Activated CD4-positive, alpha-beta T cell treated with anti-CD3 and anti-CD28 coated beads, Interleukin-2, amount 10 ng/mL, durations not matched to agents 7 days and 5 days (primary cell): ENCODE measurements around the gene CNTNAP2. TPM values are rescaled to one million over a fixed set of nuclear protein-coding genes. Genes with fewer than 3 reads are reported as not detected.

Experiments
- CTCF ChIA-PET: fragments of 350-600 bp; sonication (Branson Sonifier 250); formaldehyde crosslinking; loops from one replicate; lab custom pipeline; 2021; ENCODE audit warnings: antibody characterized with exemption; lab: Charles Lee
- POLR2A ChIA-PET: fragments of 350-600 bp; sonication (Branson Sonifier 250); formaldehyde crosslinking; loops from one replicate; lab custom pipeline; 2021; ENCODE audit warnings: antibody characterized with exemption; lab: Charles Lee
- DNase-seq: peaks from one replicate; pipeline ENCODE4 v3.0.0-alpha.2; 2020
- H3K27ac Mint-ChIP-seq: one replicate; pipeline ENCODE4 v1.8.0; 2021; ENCODE audit warnings: mild to moderate bottlenecking, moderate library complexity, mixed read lengths
- H3K27me3 Mint-ChIP-seq: one replicate; pipeline ENCODE4 v1.8.0; 2021; ENCODE audit warnings: mixed read lengths
- H3K36me3 Mint-ChIP-seq: one replicate; pipeline ENCODE4 v1.8.0; 2021; ENCODE audit warnings: low read depth, mixed read lengths
- H3K4me1 Mint-ChIP-seq: one replicate; pipeline ENCODE4 v1.8.0; 2021; ENCODE audit warnings: mixed read lengths
- H3K4me3 Mint-ChIP-seq: one replicate; pipeline ENCODE4 v1.8.0; 2021; ENCODE audit warnings: mild to moderate bottlenecking, moderate library complexity, mixed read lengths
- H3K9me3 Mint-ChIP-seq: one replicate; pipeline ENCODE4 v1.8.0; 2021; ENCODE audit warnings: mixed read lengths
- total RNA-seq, 2 experiments: library from RNA; stranded (reverse); gene quantifications; one replicate each; pipeline ENCODE4 v1.2.3, GENCODE V29; 2021

CNTNAP2 gene
- total RNA-seq, 2 experiments from 2014 or later = not detected

DNA sequence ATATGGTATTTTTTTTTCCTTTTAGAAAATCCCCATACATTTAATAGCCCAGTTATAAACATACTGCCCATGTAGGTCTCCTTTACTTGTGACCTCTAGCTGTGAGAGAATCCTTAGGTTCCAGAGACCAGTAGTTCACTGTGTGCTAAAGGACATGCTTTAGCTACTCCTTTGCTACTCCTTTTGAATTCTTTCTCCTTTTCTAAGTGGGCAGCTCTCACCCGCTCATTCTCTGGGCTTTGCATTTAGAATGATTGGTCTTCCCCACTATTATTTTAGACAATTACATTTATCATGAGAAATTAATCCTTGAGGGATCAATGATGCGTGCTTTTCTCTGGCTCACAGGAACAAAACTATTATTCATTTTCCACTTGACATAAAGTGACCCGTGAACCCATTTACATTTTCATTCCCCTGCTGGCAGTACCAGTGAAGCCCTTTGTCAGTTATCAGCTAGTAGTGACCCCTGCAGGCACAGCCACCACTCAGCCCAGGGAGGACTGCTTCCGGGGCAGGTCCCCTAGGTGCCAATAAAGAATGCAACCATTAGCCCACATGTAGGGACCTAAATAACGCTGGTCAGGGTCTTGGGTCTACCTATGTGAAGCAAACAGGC, 844.3 kb downstream of the CNTNAP2 start:
- CTCF ChIA-PET = no interaction called here
- Mint-ChIP-seq H3K4me1 (no peaks in the 10 kb centered on the region), H3K4me3 (no peak overlapping the region), H3K27me3 (no peaks in the 10 kb centered on the region), H3K36me3 (no peaks in the 10 kb centered on the region), H3K9me3 (peaks cover 3% of the 10 kb centered on the region), H3K27ac (no peak overlapping the region)
- POLR2A ChIA-PET = no interaction called here
- no peak for DNase-seq

DNA sequence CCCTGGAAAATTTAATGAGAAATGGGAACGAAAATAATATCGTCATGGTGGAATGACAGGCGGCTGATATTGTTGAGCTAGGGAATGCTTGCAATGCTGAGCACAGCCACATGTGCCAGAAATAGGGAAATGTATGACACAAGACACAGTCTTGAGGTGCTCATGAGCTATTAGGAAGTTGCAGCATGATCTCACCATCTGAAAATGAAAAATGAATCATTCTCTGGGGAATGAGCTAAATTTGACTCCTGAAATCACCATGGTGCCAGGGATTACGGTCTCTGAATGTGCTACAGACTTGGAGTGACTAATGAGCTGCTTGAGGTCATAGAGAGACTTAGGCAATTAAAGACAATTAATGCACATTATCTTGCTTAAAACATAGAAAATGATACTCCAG, 845.0 kb downstream of the CNTNAP2 start:
- Mint-ChIP-seq H3K27me3 (no peaks in the 10 kb centered on the region), H3K9me3 (peaks cover 3% of the 10 kb centered on the region), H3K27ac (no peak overlapping the region), H3K4me3 (no peak overlapping the region), H3K4me1 (no peaks in the 10 kb centered on the region), H3K36me3 (no peaks in the 10 kb centered on the region)
- ChIA-PET POLR2A (no interaction called here), CTCF (no interaction called here)
- no peak for DNase-seq

DNA sequence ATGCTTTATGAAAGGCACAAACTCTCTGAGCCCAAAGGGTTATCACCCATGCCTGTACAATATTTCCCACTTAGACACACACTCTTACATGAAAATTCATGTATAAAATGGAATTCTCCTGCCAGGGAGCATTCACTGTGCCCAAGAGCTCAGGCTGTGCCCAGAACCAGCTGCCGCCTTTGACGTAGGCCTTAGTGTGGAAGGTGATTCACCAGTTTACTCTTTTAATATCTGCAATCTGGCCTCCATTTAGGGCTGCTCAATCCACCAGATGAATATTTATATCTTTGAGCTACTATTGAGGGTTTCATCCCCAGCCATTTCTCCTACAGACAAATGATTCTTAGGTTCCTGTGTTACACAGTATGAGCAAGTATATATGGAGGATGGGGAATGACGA, 849.7 kb downstream of the CNTNAP2 start:
- Mint-ChIP-seq H3K27ac (no peak overlapping the region), H3K27me3 (no peaks in the 10 kb centered on the region), H3K4me3 (no peak overlapping the region), H3K4me1 (no peaks in the 10 kb centered on the region), H3K36me3 (no peaks in the 10 kb centered on the region), H3K9me3 (peaks cover 7% of the 10 kb centered on the region)
- POLR2A ChIA-PET = no interaction called here
- no peak for DNase-seq
- CTCF ChIA-PET = interaction anchor here (1.3 kb wide), 1 partner anchor 10 kb away, joined by 3 read pairs; no protein-coding TSS in a partner anchor

DNA sequence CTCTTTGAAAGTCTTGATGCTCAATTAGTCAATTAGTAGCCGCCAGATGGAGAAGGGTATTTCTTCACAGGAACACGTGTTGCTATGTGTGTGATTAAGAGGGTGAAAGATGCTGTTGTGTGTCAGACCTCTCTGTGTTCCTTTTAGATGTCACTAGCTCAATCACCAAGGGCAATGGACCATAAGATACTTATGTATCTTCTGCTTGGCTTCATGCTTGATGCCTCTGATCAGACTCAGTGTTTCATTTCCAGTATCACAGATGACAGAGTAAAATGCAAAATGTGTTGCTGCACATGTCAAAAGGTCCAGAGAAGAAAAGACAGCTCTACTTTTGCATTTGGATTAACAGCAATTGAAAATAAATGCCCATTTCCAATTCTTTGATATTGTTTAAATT, 865.9 kb downstream of the CNTNAP2 start:
- H3K9me3 Mint-ChIP-seq = peaks cover 9% of the 10 kb centered on the region
- no peak overlapping the region for H3K27ac Mint-ChIP-seq
- H3K4me1 Mint-ChIP-seq = no peaks in the 10 kb centered on the region
- no peak for DNase-seq
- H3K27me3 Mint-ChIP-seq = no peaks in the 10 kb centered on the region
- no peaks in the 10 kb centered on the region for H3K36me3 Mint-ChIP-seq
- ChIA-PET POLR2A (no interaction called here), CTCF (interaction anchor here (0.6 kb wide), 1 partner anchor 940 kb away, joined by 4 read pairs; no protein-coding TSS in a partner anchor)
- no peak overlapping the region for H3K4me3 Mint-ChIP-seq

DNA sequence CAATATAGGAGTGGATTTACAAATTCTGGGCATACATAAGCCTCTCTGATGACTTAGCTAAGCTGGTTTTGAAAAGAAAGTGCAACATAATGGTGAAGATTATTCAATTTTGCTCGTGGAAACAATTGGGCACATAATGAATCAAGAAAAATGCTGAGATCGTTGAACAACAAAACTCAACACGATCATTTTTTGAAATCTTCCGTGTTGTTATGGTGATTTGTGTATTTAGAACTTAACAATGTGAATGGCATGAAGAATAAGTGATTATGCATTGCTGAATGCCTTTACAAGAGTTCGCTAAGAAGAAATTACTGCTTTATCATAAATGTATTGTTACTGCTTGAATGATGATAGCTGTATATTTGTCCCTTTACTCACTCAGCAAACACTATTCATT, 875.0 kb downstream of the CNTNAP2 start:
- POLR2A ChIA-PET = no interaction called here
- H3K4me3 Mint-ChIP-seq = no peak overlapping the region
- peaks cover under 1% of the 10 kb centered on the region for H3K9me3 Mint-ChIP-seq
- no peaks in the 10 kb centered on the region for H3K27me3 Mint-ChIP-seq
- CTCF ChIA-PET = no interaction called here
- no peaks in the 10 kb centered on the region for H3K36me3 Mint-ChIP-seq
- no peak for DNase-seq
- H3K27ac Mint-ChIP-seq = no peak overlapping the region
- H3K4me1 Mint-ChIP-seq = no peaks in the 10 kb centered on the region

DNA sequence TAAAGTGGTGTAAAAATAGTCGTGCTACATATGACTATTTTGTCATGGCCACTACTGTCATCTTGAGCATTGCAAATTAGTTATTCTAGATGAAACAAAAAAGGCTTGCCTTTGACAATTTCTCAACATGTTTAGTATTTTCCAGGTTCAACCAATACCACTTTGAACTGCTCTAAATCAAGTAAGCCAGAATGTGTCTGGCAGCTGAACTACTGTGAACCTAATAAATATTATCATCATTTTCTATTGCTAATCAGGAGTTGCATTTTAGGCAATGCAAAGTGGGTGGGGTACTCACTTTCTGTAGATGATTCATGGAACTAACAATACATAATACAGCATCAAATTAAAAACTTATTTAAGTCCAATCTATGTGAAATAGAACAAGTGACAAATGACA, 877.2 kb downstream of the CNTNAP2 start:
- POLR2A ChIA-PET = no interaction called here

DNA sequence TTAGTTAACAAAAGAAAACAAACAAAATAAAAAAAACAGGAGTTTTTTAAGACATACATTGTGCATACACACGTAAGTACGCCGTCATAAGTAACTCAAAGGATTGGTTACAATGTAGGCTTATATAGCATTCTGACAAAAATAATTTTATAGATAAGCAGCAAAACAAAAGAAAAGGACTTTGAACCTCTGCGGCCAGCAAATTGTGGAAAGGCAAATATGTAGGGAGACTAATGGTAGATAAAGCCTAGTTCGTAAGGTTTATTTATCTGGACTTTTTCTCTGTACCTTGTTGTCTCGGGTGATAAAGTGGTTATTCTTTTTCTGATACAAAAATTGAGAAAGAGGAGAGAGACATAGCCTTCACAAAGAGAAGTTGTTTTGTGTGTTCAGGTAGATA, 891.9 kb downstream of the CNTNAP2 start:
- DNase-seq = no peak
- Mint-ChIP-seq H3K4me3 (no peak overlapping the region), H3K27me3 (no peaks in the 10 kb centered on the region), H3K4me1 (no peaks in the 10 kb centered on the region), H3K36me3 (no peaks in the 10 kb centered on the region), H3K9me3 (no peaks in the 10 kb centered on the region), H3K27ac (no peak overlapping the region)
- CTCF ChIA-PET = no interaction called here
- POLR2A ChIA-PET = no interaction called here

More for the DNA sequence above, 877.2 kb downstream of the CNTNAP2 start:
- CTCF ChIA-PET = no interaction called here
- H3K36me3 Mint-ChIP-seq = no peaks in the 10 kb centered on the region
- no peaks in the 10 kb centered on the region for H3K27me3 Mint-ChIP-seq
- H3K4me1 Mint-ChIP-seq = no peaks in the 10 kb centered on the region
- H3K9me3 Mint-ChIP-seq = peaks cover 4% of the 10 kb centered on the region
- DNase-seq = no peak
- no peak overlapping the region for H3K27ac Mint-ChIP-seq
- H3K4me3 Mint-ChIP-seq = no peak overlapping the region

DNA sequence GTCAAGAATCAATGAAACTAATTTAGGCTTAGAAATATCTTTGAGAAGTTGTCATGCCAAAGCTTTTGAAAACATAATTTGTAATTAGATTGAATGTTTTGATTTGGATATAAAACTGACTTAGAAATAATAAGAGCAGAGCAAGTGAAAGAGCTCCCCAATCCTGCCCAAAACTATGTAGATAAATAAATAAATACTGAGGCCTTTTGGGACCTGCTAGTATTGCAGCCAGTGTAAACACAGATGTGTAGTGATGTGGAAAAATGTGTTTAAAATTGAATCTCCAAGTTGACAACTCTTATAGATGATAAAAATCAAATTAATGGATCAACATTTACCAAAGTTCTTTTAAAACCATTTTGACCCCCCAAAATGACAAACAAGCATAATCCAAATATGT, 896.1 kb downstream of the CNTNAP2 start:
- Mint-ChIP-seq H3K4me1 (no peaks in the 10 kb centered on the region), H3K9me3 (no peaks in the 10 kb centered on the region), H3K36me3 (no peaks in the 10 kb centered on the region), H3K4me3 (no peak overlapping the region), H3K27me3 (no peaks in the 10 kb centered on the region), H3K27ac (no peak overlapping the region)
- DNase-seq = no peak
- ChIA-PET POLR2A (no interaction called here), CTCF (no interaction called here)

DNA sequence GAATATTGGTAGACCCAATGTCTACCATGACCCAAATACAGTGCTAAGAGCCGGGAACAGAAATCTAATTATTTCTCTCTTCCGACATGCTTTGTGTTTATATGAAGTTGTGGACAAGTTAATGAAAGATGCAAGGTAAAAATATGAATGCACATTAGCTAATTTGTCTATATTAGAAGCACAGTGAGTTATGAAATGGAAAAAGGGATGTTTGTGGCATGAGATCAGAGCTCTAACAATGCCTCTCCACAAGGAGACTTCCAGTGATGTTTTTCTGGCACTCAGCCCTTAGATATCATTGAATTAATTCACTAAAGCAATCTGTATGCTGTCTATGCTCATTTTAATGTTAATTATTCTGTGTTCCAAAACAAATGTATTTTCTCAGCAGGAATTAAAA, 897.2 kb downstream of the CNTNAP2 start:
- no peak overlapping the region for H3K27ac Mint-ChIP-seq
- H3K27me3 Mint-ChIP-seq = no peaks in the 10 kb centered on the region
- CTCF ChIA-PET = no interaction called here
- no peaks in the 10 kb centered on the region for H3K4me1 Mint-ChIP-seq
- H3K36me3 Mint-ChIP-seq = no peaks in the 10 kb centered on the region
- no peak overlapping the region for H3K4me3 Mint-ChIP-seq
- POLR2A ChIA-PET = no interaction called here
- DNase-seq = no peak
- H3K9me3 Mint-ChIP-seq = no peaks in the 10 kb centered on the region

DNA sequence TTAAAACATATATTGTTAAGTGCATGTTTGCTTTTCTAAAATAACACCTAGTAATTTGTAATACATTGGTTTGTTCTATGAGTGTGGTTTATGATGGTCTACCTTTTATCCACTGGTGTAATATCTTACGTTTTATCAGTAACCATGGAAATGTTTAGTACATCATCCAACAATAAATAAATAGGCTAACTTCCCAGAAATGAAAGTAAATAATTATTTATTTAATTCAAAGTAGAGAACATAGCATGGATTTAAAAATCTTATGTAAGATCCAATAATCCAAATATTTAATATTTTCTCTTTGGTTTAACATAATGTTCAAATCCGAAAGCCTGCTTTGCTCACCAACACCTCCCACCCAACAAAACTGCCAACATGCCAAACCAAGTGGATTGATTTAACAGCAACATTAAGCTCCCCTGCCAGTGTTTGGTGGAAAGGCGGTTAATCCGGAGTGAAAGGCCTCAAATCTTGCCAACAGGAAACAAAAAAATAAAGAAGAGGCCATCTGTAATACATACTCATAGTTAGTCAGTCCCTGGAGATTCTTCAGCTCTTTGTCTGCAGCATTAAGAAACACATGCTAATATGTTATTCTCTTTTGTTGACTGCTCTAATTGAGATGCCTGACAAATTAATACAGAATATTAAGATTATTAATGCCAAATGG, 897.8 kb downstream of the CNTNAP2 start:
- ChIA-PET CTCF (no interaction called here), POLR2A (no interaction called here)
- Mint-ChIP-seq H3K36me3 (no peaks in the 10 kb centered on the region), H3K27ac (no peak overlapping the region), H3K4me3 (no peak overlapping the region), H3K4me1 (no peaks in the 10 kb centered on the region), H3K9me3 (no peaks in the 10 kb centered on the region), H3K27me3 (no peaks in the 10 kb centered on the region)
- DNase-seq = no peak

DNA sequence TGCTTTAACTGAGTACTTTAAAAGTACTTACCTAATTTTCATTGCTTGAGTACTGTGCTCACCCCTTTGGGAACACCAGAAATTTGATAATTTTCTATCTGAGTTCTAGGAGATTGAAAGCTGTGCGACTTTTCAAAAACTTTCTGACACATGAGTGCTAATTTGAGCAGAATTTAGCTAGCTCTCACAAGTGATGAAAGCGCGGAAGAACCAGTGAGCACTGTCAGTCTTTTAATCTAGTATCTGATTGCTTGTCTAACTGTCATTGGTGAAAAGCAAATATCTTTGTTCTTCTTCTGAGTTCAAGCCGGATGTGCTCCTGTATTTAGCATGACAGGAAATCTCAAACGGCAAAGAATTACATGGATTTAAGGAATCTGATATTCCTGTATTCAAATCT, 899.4 kb downstream of the CNTNAP2 start:
- H3K4me1 Mint-ChIP-seq = no peaks in the 10 kb centered on the region
- no peaks in the 10 kb centered on the region for H3K27me3 Mint-ChIP-seq
- H3K27ac Mint-ChIP-seq = no peak overlapping the region
- DNase-seq = no peak
- H3K36me3 Mint-ChIP-seq = no peaks in the 10 kb centered on the region
- ChIA-PET POLR2A (no interaction called here), CTCF (no interaction called here)
- H3K4me3 Mint-ChIP-seq = no peak overlapping the region
- no peaks in the 10 kb centered on the region for H3K9me3 Mint-ChIP-seq

DNA sequence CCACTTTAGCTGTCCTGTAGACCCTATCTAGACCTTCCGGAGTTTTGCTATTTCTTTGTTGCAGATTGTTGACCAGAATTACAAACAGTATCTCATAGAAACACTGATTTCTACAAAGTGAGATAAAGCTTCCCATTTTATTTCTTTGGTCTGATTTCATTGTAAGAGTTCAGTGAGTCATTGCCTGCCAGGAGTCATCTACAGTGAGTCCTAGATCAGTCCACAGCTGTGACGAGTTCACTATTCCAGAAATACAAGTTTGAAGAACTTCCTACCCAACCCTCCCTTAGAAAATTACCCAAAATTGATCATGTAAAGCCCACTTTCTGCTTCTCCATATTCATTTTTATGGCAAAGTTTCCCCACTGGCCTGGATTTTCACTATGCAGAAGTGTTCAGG, 905.5 kb downstream of the CNTNAP2 start:
- ChIA-PET CTCF (no interaction called here), POLR2A (no interaction called here)
- H3K36me3 Mint-ChIP-seq = no peaks in the 10 kb centered on the region
- no peak overlapping the region for H3K27ac Mint-ChIP-seq
- H3K9me3 Mint-ChIP-seq = no peaks in the 10 kb centered on the region
- H3K27me3 Mint-ChIP-seq = no peaks in the 10 kb centered on the region
- no peak for DNase-seq
- H3K4me3 Mint-ChIP-seq = no peak overlapping the region
- H3K4me1 Mint-ChIP-seq = no peaks in the 10 kb centered on the region

DNA sequence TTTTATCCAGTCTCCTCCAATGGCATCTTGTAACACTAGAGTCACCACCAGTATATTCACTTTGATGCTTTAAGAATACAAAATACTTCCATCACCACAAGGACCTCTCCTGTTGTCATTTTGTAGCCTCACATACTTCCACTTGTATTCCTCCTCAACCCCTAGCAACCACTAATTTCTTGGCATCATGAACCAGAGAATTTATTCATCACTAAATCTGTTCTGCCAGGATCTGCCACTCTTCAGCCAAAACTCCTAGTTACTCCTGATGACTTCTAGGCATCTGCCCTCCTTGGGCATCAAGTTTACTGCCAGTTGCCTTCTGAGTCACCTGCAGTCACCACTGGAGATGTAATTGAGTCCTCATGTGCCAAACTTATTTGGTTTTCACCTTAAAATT, 906.8 kb downstream of the CNTNAP2 start:
- Mint-ChIP-seq H3K4me1 (no peaks in the 10 kb centered on the region), H3K36me3 (no peaks in the 10 kb centered on the region), H3K27me3 (no peaks in the 10 kb centered on the region), H3K4me3 (no peak overlapping the region), H3K9me3 (no peaks in the 10 kb centered on the region), H3K27ac (no peak overlapping the region)
- DNase-seq = no peak
- POLR2A ChIA-PET = no interaction called here
- CTCF ChIA-PET = no interaction called here

DNA sequence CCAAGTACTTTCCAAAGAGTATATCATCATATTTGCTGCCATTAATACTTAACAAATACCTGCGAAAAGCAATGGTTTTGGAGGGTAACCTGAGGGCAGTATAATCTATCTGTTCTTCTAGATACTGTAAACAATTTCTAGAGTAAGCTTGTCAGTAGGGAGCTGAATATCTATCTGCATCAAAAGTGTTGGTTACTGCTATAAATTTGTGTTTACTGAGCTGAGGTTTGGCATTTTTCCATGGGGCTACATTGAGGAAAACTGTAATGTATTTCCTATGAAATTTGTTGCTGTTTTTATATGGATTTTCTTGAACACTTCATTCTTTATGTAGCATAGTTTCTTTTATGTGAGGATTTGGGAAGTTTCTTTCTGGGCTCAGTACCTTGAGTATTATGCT, 913.4 kb downstream of the CNTNAP2 start:
- CTCF ChIA-PET = interaction anchor here (0.6 kb wide), 1 partner anchor 71 kb away, joined by 3 read pairs; no protein-coding TSS in a partner anchor

More for the DNA sequence above, 913.4 kb downstream of the CNTNAP2 start:
- Mint-ChIP-seq H3K4me3 (no peak overlapping the region), H3K27ac (no peak overlapping the region), H3K27me3 (no peaks in the 10 kb centered on the region), H3K4me1 (no peaks in the 10 kb centered on the region), H3K9me3 (no peaks in the 10 kb centered on the region), H3K36me3 (no peaks in the 10 kb centered on the region)
- DNase-seq = no peak
- POLR2A ChIA-PET = no interaction called here
